H9 (cell line): Measurements from ENCODE around the gene KRTAP10-4. TPM values are rescaled to one million over a fixed set of nuclear protein-coding genes. Genes with fewer than 3 reads are reported as not detected.

Experiments used
- DNase-seq: peaks from one replicate; pipeline ENCODE4 v3.0.0-alpha.2; 2017
- H2AFZ ChIP-seq: one replicate; pipeline ENCODE4 v1.6.1; 2013; ENCODE audit warnings: mild to moderate bottlenecking, low read length, control low read depth, moderate library complexity
- H2AK5ac ChIP-seq: 2 replicates; pipeline ENCODE4 v1.6.1; 2013; ENCODE audit warnings: low read length, control low read depth, mixed read lengths; ENCODE audit not compliant: insufficient read length
- H2BK120ac ChIP-seq: one replicate; pipeline ENCODE4 v1.6.1; 2013; ENCODE audit warnings: low read depth, mild to moderate bottlenecking, low read length, control low read depth, inconsistent platforms; ENCODE audit not compliant: poor library complexity, severe bottlenecking
- H2BK12ac ChIP-seq: 2 replicates; pipeline ENCODE4 v1.6.1; 2013; ENCODE audit warnings: low read length, control low read depth, mixed read lengths, low read depth; ENCODE audit not compliant: insufficient read length
- H2BK15ac ChIP-seq: 2 replicates; pipeline ENCODE4 v1.6.1; 2013; ENCODE audit warnings: low read depth, low read length, control low read depth
- H2BK20ac ChIP-seq: one replicate; pipeline ENCODE4 v1.6.1; 2013; ENCODE audit warnings: low read depth, mild to moderate bottlenecking, low read length, control low read depth, inconsistent platforms; ENCODE audit not compliant: poor library complexity, severe bottlenecking
- H2BK5ac ChIP-seq: 2 replicates; pipeline ENCODE4 v1.6.1; 2013; ENCODE audit warnings: low read length, control low read depth, mixed read lengths; ENCODE audit not compliant: insufficient read length
- H3K14ac ChIP-seq: 2 replicates; pipeline ENCODE4 v1.6.1; 2013; ENCODE audit warnings: low read length, control low read depth; ENCODE audit not compliant: insufficient read depth
- H3K18ac ChIP-seq: 2 replicates; pipeline ENCODE4 v1.6.1; 2013; ENCODE audit warnings: low read depth, mild to moderate bottlenecking, mixed read lengths, low read length, control low read depth; ENCODE audit not compliant: insufficient read length
- H3K23ac ChIP-seq: 2 replicates; pipeline ENCODE4 v1.6.1; 2013; ENCODE audit warnings: low read length, control low read depth, mixed read lengths, low read depth; ENCODE audit not compliant: insufficient read length
- H3K23me2 ChIP-seq: 2 replicates; pipeline ENCODE4 v1.6.1; 2013; ENCODE audit warnings: low read depth, mild to moderate bottlenecking, mixed read lengths, low read length, control low read depth; ENCODE audit not compliant: insufficient read length, poor library complexity, severe bottlenecking
- H3K27ac ChIP-seq: 2 replicates; pipeline ENCODE4 v1.5.1; 2013; ENCODE audit warnings: low read length, control low read depth, mixed read lengths, low read depth; ENCODE audit not compliant: insufficient read length
- H3K27me3 ChIP-seq: 2 replicates; pipeline ENCODE4 v1.6.1; 2013; ENCODE audit warnings: low read length, control low read depth, inconsistent platforms; ENCODE audit not compliant: insufficient read depth
- H3K4ac ChIP-seq: 2 replicates; pipeline ENCODE4 v1.6.1; 2013; ENCODE audit warnings: low read depth, mild to moderate bottlenecking, control low read depth, inconsistent platforms, low read length, moderate library complexity
- H3K4me1 ChIP-seq: 2 replicates; pipeline ENCODE4 v1.6.1; 2013; ENCODE audit warnings: low read length, control low read depth, inconsistent platforms; ENCODE audit not compliant: insufficient read depth
- H3K4me2 ChIP-seq: 2 replicates; pipeline ENCODE4 v1.6.1; 2013; ENCODE audit warnings: low read length, control low read depth, mixed read lengths; ENCODE audit not compliant: insufficient read length, insufficient read depth
- H3K56ac ChIP-seq: 2 replicates; pipeline ENCODE4 v1.6.1; 2013; ENCODE audit warnings: low read depth, mild to moderate bottlenecking, mixed read lengths, low read length, control low read depth; ENCODE audit not compliant: insufficient read length
- H3K79me1 ChIP-seq: 2 replicates; pipeline ENCODE4 v1.6.1; 2013; ENCODE audit warnings: low read depth, mild to moderate bottlenecking, moderate library complexity, low read length, control low read depth, inconsistent platforms; ENCODE audit not compliant: insufficient read depth, poor library complexity, severe bottlenecking
- H3K79me2 ChIP-seq: 2 replicates; pipeline ENCODE4 v1.6.1; 2013; ENCODE audit warnings: low read length, control low read depth, inconsistent platforms; ENCODE audit not compliant: insufficient read depth
- H3K9ac ChIP-seq: 2 replicates; pipeline ENCODE4 v1.6.1; 2013; ENCODE audit warnings: low read length, control low read depth, mixed read lengths; ENCODE audit not compliant: insufficient read length; ENCODE audit errors: extremely low read depth
- H3K9me3 ChIP-seq: one replicate; pipeline ENCODE4 v1.6.1; 2013; ENCODE audit warnings: low read depth, low read length, inconsistent platforms; ENCODE audit not compliant: control insufficient read depth
- H3T11ph ChIP-seq: one replicate; pipeline ENCODE4 v1.6.1; 2013; ENCODE audit warnings: mild to moderate bottlenecking, low read length, control low read depth, inconsistent platforms
- H4K20me1 ChIP-seq: one replicate; pipeline ENCODE4 v1.6.1; 2013; ENCODE audit not compliant: control insufficient read depth, insufficient read length, insufficient read depth
- H4K5ac ChIP-seq: 2 replicates; pipeline ENCODE4 v1.6.1; 2013; ENCODE audit warnings: low read depth, mild to moderate bottlenecking, mixed read lengths, low read length, control low read depth; ENCODE audit not compliant: insufficient read length
- H4K8ac ChIP-seq: replicated peaks from 2 replicates; pipeline ENCODE4 v1.6.1; 2013; ENCODE audit warnings: low read length, control low read depth, mixed read lengths, low read depth; ENCODE audit not compliant: insufficient read length
- H4K91ac ChIP-seq: 2 replicates; pipeline ENCODE4 v1.6.1; 2013; ENCODE audit warnings: low read depth, mild to moderate bottlenecking, moderate library complexity, mixed read lengths, low read length, control low read depth; ENCODE audit not compliant: insufficient read length
- H3K27ac Mint-ChIP-seq, 3 experiments: 2 replicates in 2 of 3; 3 replicates in 1 of 3; pipeline ENCODE4 v1.8.0; 2020 to 2021; ENCODE audit warnings: mixed read lengths in 3 of 3, mild to moderate bottlenecking in 1 of 3, moderate library complexity in 1 of 3
- H3K27me3 Mint-ChIP-seq: 2 replicates; pipeline ENCODE4 v1.8.0; 2021; ENCODE audit warnings: low read depth, mild to moderate bottlenecking, moderate library complexity, mixed read lengths
- H3K36me3 Mint-ChIP-seq, 3 experiments: 2 replicates in 2 of 3; 3 replicates in 1 of 3; pipeline ENCODE4 v1.8.0; 2020 to 2021; ENCODE audit warnings: low read depth in 3 of 3, mixed read lengths in 3 of 3; ENCODE audit not compliant: insufficient read depth in 1 of 3
- H3K4me1 Mint-ChIP-seq, 2 experiments: 2 replicates each; pipeline ENCODE4 v1.8.0; 2020; ENCODE audit warnings: mixed read lengths in 2 of 2
- H3K4me3 Mint-ChIP-seq, 2 experiments: 2 replicates in 1 of 2; 3 replicates in 1 of 2; pipeline ENCODE4 v1.8.0; 2020 to 2021; ENCODE audit warnings: mild to moderate bottlenecking in 2 of 2, mixed read lengths in 2 of 2, moderate library complexity in 1 of 2
- H3K9me3 Mint-ChIP-seq, 2 experiments: 2 replicates in 1 of 2; 3 replicates in 1 of 2; pipeline ENCODE4 v1.8.0; 2020; ENCODE audit warnings: mild to moderate bottlenecking in 2 of 2, mixed read lengths in 2 of 2, moderate library complexity in 1 of 2
- WGBS: extraction: QIAGEN DNeasy Blood & Tissue Kit; methylation state at CpG from one replicate; pipeline ENCODE4 v1.1.7; 2013; ENCODE audit warnings: missing lambda C conversion rate, low lambda C conversion rate, mixed read lengths; ENCODE audit not compliant: insufficient read length; ENCODE audit errors: extremely low coverage; 5-methylcytosine and 5-hydroxymethylcytosine counted together
- total RNA-seq: library from RNA; stranded (reverse); gene quantifications from 2 replicates; pipeline ENCODE4 v1.2.1, GENCODE V29; 2021
- TF ChIP-seq, protein P1 (sequence below): fragments of 200-600 bp; sonication (generic); conservative IDR thresholded peaks from 3 replicates; pipeline ENCODE4 v1.8.0; 2021; ENCODE audit warnings: antibody characterized with exemption, mild to moderate bottlenecking

The KRTAP10-4 gene
- total RNA-seq, 1 experiment from 2014 or later, result not detected

GRCh38 chr21:44530903-44531605 lies 42.5 kb upstream of the KRTAP10-4 start:
- H3K4me2 ChIP-seq, result no peak overlapping the region
- no peak overlapping the region for H3K56ac ChIP-seq
- peak; percentile 23 for DNase-seq
- no peaks in the 10 kb centered on the region for H3K23me2 ChIP-seq
- H4K20me1 ChIP-seq, result no peaks in the 10 kb centered on the region
- no peak overlapping the region for H2BK5ac ChIP-seq
- H2AK5ac ChIP-seq, result no peak overlapping the region
- no peak overlapping the region for H4K8ac ChIP-seq
- no peaks in the 10 kb centered on the region; the same call in 1 of the 2 replicates for H3K4me1 ChIP-seq
- no peak overlapping the region for H2BK120ac ChIP-seq
- Mint-ChIP-seq H3K4me3 (no peak overlapping the region), H3K27ac (no peak overlapping the region), H3K9me3 (peaks cover 0 to 5% of the 10 kb centered on the region in 2 experiments; a peak in 2 of 5 replicates), H3K36me3 (peaks cover 0 to 5% (median 0%) of the 10 kb centered on the region in 3 experiments; a peak in 1 of 7 replicates), H3K27me3 (peaks cover 5% of the 10 kb centered on the region), H3K4me1 (peaks cover 2 to 8% of the 10 kb centered on the region in 2 experiments; a peak in 3 of 4 replicates)
- no peak overlapping the region for H3K9ac ChIP-seq
- no peak overlapping the region for H2BK15ac ChIP-seq
- H3T11ph ChIP-seq, result no peak overlapping the region
- TF ChIP-seq, protein P1, sequence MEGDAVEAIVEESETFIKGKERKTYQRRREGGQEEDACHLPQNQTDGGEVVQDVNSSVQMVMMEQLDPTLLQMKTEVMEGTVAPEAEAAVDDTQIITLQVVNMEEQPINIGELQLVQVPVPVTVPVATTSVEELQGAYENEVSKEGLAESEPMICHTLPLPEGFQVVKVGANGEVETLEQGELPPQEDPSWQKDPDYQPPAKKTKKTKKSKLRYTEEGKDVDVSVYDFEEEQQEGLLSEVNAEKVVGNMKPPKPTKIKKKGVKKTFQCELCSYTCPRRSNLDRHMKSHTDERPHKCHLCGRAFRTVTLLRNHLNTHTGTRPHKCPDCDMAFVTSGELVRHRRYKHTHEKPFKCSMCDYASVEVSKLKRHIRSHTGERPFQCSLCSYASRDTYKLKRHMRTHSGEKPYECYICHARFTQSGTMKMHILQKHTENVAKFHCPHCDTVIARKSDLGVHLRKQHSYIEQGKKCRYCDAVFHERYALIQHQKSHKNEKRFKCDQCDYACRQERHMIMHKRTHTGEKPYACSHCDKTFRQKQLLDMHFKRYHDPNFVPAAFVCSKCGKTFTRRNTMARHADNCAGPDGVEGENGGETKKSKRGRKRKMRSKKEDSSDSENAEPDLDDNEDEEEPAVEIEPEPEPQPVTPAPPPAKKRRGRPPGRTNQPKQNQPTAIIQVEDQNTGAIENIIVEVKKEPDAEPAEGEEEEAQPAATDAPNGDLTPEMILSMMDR, result no peak
- no peak overlapping the region for H2AFZ ChIP-seq
- no peaks in the 10 kb centered on the region for H3K27me3 ChIP-seq
- H3K14ac ChIP-seq, result no peak overlapping the region
- no peak overlapping the region for H3K4ac ChIP-seq
- no peaks in the 10 kb centered on the region for H3K79me2 ChIP-seq
- H4K91ac ChIP-seq, result no peak overlapping the region
- no peaks in the 10 kb centered on the region for H3K79me1 ChIP-seq
- H2BK12ac ChIP-seq, result no peak overlapping the region
- no CpG with 5 or more reads among the region's 23 CpGs for WGBS
- H3K18ac ChIP-seq, result no peak overlapping the region
- H3K23ac ChIP-seq, result no peak overlapping the region
- H2BK20ac ChIP-seq, result no peak overlapping the region
- no peak overlapping the region for H3K27ac ChIP-seq
- H3K9me3 ChIP-seq, result no peaks in the 10 kb centered on the region
- no peak overlapping the region for H4K5ac ChIP-seq
